Endothelial cell of umbilical vein (primary cell): ENCODE measurements around the gene WDR7. TPM values are rescaled to one million over a fixed set of nuclear protein-coding genes. Genes with fewer than 3 reads are reported as not detected.

Experiments
- BruUV-seq: library from RNA; stranded (reverse); fragments of 400-500 nt; replicated peaks from 2 replicates; lab custom pipeline; 2021; lab: Mats Ljungman, UMichigan
- CTCF ChIA-PET: fragments of 300-600, 350-600 bp; sonication (Branson Sonifier 250); formaldehyde crosslinking; loops from one replicate; lab custom pipeline; 2021; ENCODE audit warnings: antibody characterized with exemption, inconsistent platforms; lab: Charles Lee
- POLR2A ChIA-PET: fragments of 300-600, 350-600 bp; sonication (Branson Sonifier 250); formaldehyde crosslinking; loops from one replicate; lab custom pipeline; 2021; ENCODE audit warnings: antibody characterized with exemption, inconsistent platforms; lab: Charles Lee
- DNase-seq: peaks from one replicate; pipeline ENCODE4 v3.0.0-alpha.2; 2011; ENCODE audit warnings: low read depth, low spot score
- FAIRE-seq: peaks from 2 replicates; lab custom pipeline; 2011; peaks lifted over from hg19 to GRCh38; lab: Jason Lieb, UNC
- H2AFZ ChIP-seq: 2 replicates; pipeline ENCODE4 v1.6.0; 2012; ENCODE audit warnings: low read depth, low read length, control low read depth, inconsistent platforms
- H3K27ac ChIP-seq: 2 replicates; pipeline ENCODE4 v1.5.1; 2011; ENCODE audit warnings: low read depth, mild to moderate bottlenecking, control low read depth, low read length, moderate library complexity; ENCODE audit not compliant: insufficient read depth
- H3K27me3 ChIP-seq, 2 experiments: 2 replicates each; pipeline versions ENCODE4 v1.6.0 to v1.6.1; 2011; ENCODE audit warnings: low read length in 2 of 2, mixed read lengths in 1 of 2; ENCODE audit not compliant: control insufficient read depth in 2 of 2, insufficient read depth in 2 of 2
- H3K36me3 ChIP-seq, 2 experiments: 2 replicates in 1 of 2; 3 replicates in 1 of 2; pipeline ENCODE4 v1.5.1; 2011; ENCODE audit warnings: low read length in 2 of 2, mild to moderate bottlenecking in 1 of 2, moderate library complexity in 1 of 2; ENCODE audit not compliant: control insufficient read depth in 2 of 2, insufficient read depth in 2 of 2; ENCODE audit errors: extremely low read depth in 1 of 2
- H3K4me1 ChIP-seq: 3 replicates; pipeline ENCODE4 v1.5.1; 2011; ENCODE audit warnings: mild to moderate bottlenecking, low read length; ENCODE audit not compliant: control insufficient read depth, insufficient read depth; ENCODE audit errors: extremely low read depth
- H3K4me2 ChIP-seq: 2 replicates; pipeline ENCODE4 v1.6.1; 2011; ENCODE audit warnings: low read length, control low read depth, mixed read lengths; ENCODE audit not compliant: insufficient read depth
- H3K4me3 ChIP-seq, 3 experiments: fragments of 200-600 bp in 1 of 3; sonication (generic), shearing (Covaris generic) in 1 of 3; replicated peaks in 1 of 3; 2 replicates each; pipeline ENCODE4 v1.5.1; 2011 to 2016; ENCODE audit warnings: control low read depth in 3 of 3, low read length in 3 of 3, mild to moderate bottlenecking in 2 of 3, inconsistent platforms in 1 of 3, low read depth in 1 of 3, moderate library complexity in 1 of 3; ENCODE audit not compliant: insufficient read depth in 1 of 3
- H3K79me2 ChIP-seq: 2 replicates; pipeline ENCODE4 v1.6.0; 2012; ENCODE audit warnings: low read length, inconsistent platforms; ENCODE audit not compliant: control insufficient read depth, insufficient read depth
- H3K9ac ChIP-seq: replicated peaks from 2 replicates; pipeline ENCODE3; 2011; ENCODE audit warnings: low read length, control low read depth; ENCODE audit not compliant: insufficient read depth; ENCODE audit errors: extremely low read depth
- H3K9me1 ChIP-seq: replicated peaks from 3 replicates; pipeline ENCODE4 v1.6.0; 2011; ENCODE audit warnings: mild to moderate bottlenecking, low read length; ENCODE audit not compliant: control insufficient read depth, insufficient read depth; ENCODE audit errors: extremely low read depth
- H3K9me3 ChIP-seq: replicated peaks from 2 replicates; pipeline ENCODE4 v1.5.1; 2012; ENCODE audit warnings: low read length, inconsistent platforms; ENCODE audit not compliant: control insufficient read depth, insufficient read depth
- H4K20me1 ChIP-seq: replicated peaks from 2 replicates; pipeline ENCODE3; 2011; ENCODE audit warnings: mild to moderate bottlenecking, low read length; ENCODE audit not compliant: control insufficient read depth, insufficient read depth; ENCODE audit errors: extremely low read depth
- EZH2 ChIP-seq: IDR thresholded peaks from 2 replicates; pipeline ENCODE4 v1.6.1; 2012; ENCODE audit warnings: borderline replicate concordance, low read depth, mild to moderate bottlenecking, moderate library complexity, low read length, inconsistent platforms; ENCODE audit not compliant: severe bottlenecking
- FOS ChIP-seq: IDR thresholded peaks from 2 replicates; pipeline ENCODE4 v1.6.1; 2011; ENCODE audit warnings: mild to moderate bottlenecking, low read length, moderate library complexity, borderline replicate concordance; ENCODE audit not compliant: insufficient read depth
- GATA2 ChIP-seq: IDR thresholded peaks from 2 replicates; pipeline ENCODE4 v1.7.0; 2011; ENCODE audit warnings: low read depth, mild to moderate bottlenecking, moderate library complexity, mixed read lengths, low read length; ENCODE audit not compliant: insufficient read length, insufficient read depth
- MYC ChIP-seq: IDR thresholded peaks from one replicate; pipeline ENCODE4 v1.6.1; 2011; ENCODE audit warnings: mild to moderate bottlenecking, low read depth, low read length
- POLR2A ChIP-seq: IDR thresholded peaks from 2 replicates; pipeline ENCODE4 v1.6.1; 2012; ENCODE audit warnings: low read depth, mild to moderate bottlenecking, control low read depth, low read length
- POLR2AphosphoS5 ChIP-seq: IDR thresholded peaks from 2 replicates; pipeline ENCODE4 v1.6.1; 2012; ENCODE audit warnings: low read depth, mild to moderate bottlenecking, control low read depth, low read length, moderate library complexity; ENCODE audit not compliant: insufficient read depth
- dilution Hi-C: fragments of 300-500 bp; cut with MboI; formaldehyde crosslinking; loops from one replicate; pipeline ENCODE4 v1.15.0; 2019; ENCODE audit warnings: low sequenced_read_pairs; ENCODE audit not compliant: extremely low pct_ligation_motif_present
- intact Hi-C: fragments of 100-400 bp; cut with micrococcal nuclease; formaldehyde crosslinking; loops from one replicate; pipeline ENCODE4 v1.10.0; 2022
- polyA plus RNA-seq, 4 experiments: library from polyadenylated mRNA; depleted of rRNA in 3 of 4; stranded (reverse) in 3 of 4; unstranded in 1 of 4; fragments of >200 nt; gene quantifications; 2 replicates each; pipeline versions ENCODE4 v1.2.1 to v1.2.3, GENCODE V29; 2011 to 2012; ENCODE audit warnings: missing spikeins in 1 of 4
- total RNA-seq: library from RNA; stranded (reverse); gene quantifications from 2 replicates; pipeline ENCODE4 v1.2.3, GENCODE V29; 2021
- TF ChIP-seq, protein P1 (sequence below), 2 donors: IDR thresholded peaks; 1 replicate in 1 of 2; 2 replicates in 1 of 2; pipeline ENCODE4 v1.5.1; 2011; ENCODE audit warnings: low read length in 2 of 2, mild to moderate bottlenecking in 2 of 2, moderate library complexity in 2 of 2, control low read depth in 1 of 2, inconsistent platforms in 1 of 2, low read depth in 1 of 2; ENCODE audit not compliant: insufficient read depth in 1 of 2; ENCODE audit errors: extremely low read depth in 1 of 2

Gene WDR7
- total and polyA plus RNA-seq, 2 donors (not counting 3 experiments of a cell fraction or from before 2014, with no cell fraction given) = 5.9 to 19.0 TPM

GRCh38 chr18:56795381-56795780 is 144.2 kb downstream of the WDR7 start:
- no peaks in the 10 kb centered on the region for H3K27me3 ChIP-seq
- H4K20me1 ChIP-seq = no peaks in the 10 kb centered on the region
- ChIA-PET CTCF (no interaction called here), POLR2A (no interaction called here)
- no peaks in the 10 kb centered on the region for H3K79me2 ChIP-seq
- no peaks in the 10 kb centered on the region for H3K9me3 ChIP-seq
- dilution Hi-C loops = no loop called here
- no peaks in the 10 kb centered on the region for H3K36me3 ChIP-seq
- TF ChIP-seq MYC (no peak), FOS (no peak), POLR2AphosphoS5 (no peak), EZH2 (no peak), GATA2 (no peak), POLR2A (no peak)
- TF ChIP-seq, protein P1, sequence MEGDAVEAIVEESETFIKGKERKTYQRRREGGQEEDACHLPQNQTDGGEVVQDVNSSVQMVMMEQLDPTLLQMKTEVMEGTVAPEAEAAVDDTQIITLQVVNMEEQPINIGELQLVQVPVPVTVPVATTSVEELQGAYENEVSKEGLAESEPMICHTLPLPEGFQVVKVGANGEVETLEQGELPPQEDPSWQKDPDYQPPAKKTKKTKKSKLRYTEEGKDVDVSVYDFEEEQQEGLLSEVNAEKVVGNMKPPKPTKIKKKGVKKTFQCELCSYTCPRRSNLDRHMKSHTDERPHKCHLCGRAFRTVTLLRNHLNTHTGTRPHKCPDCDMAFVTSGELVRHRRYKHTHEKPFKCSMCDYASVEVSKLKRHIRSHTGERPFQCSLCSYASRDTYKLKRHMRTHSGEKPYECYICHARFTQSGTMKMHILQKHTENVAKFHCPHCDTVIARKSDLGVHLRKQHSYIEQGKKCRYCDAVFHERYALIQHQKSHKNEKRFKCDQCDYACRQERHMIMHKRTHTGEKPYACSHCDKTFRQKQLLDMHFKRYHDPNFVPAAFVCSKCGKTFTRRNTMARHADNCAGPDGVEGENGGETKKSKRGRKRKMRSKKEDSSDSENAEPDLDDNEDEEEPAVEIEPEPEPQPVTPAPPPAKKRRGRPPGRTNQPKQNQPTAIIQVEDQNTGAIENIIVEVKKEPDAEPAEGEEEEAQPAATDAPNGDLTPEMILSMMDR (IDR thresholded peaks at IDR 0.05; ENCODE audit: extremely low read depth in 1 of 2, insufficient read depth in 1 of 2, low read depth in 1 of 2, low read length in 2 of 2) = no peak
- no TSS peak for BruUV-seq
- no peak overlapping the region for H3K9ac ChIP-seq
- H3K9me1 ChIP-seq = no peaks in the 10 kb centered on the region
- no peak overlapping the region for H3K4me3 ChIP-seq
- H2AFZ ChIP-seq = no peak overlapping the region
- intact Hi-C loops = no loop called here
- no peak overlapping the region for H3K27ac ChIP-seq
- peaks cover 13% of the 10 kb centered on the region for H3K4me1 ChIP-seq
- DNase-seq (no peak), FAIRE-seq (no peak)
- no peak overlapping the region for H3K4me2 ChIP-seq
